Epithelial cell of prostate (primary cell): Measurements from ENCODE around the gene IFNGR1.

Experiments used
- DNase-seq: peaks from one replicate; pipeline ENCODE4 v3.0.0-alpha.2; 2011; ENCODE audit warnings: low read depth, low spot score
- H3K27ac ChIP-seq: fragments of 450-650 bp; 2 replicates; pipeline ENCODE4 v1.5.1; 2017; ENCODE audit warnings: mild to moderate bottlenecking

IFNGR1 gene

GRCh38 chr6:137237413-137238170 lies 18.4 kb upstream of the IFNGR1 start:
- peak overlapping the region; percentile 51 for H3K27ac ChIP-seq

DNA sequence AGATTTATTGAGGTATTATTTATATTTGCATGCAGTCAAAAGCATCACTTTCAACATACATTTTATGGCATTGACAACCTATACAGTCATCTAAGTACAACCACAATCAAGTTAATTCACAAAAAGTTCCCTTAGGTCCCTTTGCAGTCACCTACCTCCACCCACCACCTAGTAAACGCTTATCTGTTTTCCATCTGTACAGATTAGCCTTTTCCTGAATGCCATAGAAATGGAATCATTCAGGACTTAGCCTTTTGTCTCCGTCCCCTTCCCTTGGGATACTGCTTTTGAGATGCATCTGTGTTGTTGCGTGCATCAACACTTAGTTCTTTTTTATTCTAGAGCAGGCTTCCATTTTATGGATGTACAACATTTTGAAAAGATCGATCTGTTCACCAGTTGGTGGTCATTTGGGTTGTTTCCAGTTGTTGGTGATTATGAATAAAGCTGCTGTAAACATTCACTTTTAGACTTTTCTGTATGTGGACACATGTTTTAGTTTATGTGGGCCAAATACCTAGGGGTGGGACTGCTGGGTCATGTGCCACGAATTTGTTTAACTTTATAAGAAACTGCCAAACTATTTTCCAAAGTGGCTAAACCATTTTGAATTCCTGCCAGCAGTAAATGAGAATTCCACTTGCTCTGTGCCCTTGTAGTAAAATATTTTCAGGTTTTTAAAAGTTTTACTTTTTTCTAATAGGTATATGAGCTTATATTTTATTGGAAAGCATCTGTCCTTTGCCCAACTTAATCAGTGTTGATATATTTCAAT lies 17.6 kb upstream of the IFNGR1 start:
- DNase-seq: no peak
- H3K27ac ChIP-seq: peak overlapping the region; percentile 51

More at GRCh38 chr6:137237413-137238170, 18.4 kb upstream of the IFNGR1 start:
- peak; percentile 52 for DNase-seq

GRCh38 chr6:137235686-137236085 lies 16.5 kb upstream of the IFNGR1 start:
- H3K27ac ChIP-seq: no peak overlapping the region

DNA sequence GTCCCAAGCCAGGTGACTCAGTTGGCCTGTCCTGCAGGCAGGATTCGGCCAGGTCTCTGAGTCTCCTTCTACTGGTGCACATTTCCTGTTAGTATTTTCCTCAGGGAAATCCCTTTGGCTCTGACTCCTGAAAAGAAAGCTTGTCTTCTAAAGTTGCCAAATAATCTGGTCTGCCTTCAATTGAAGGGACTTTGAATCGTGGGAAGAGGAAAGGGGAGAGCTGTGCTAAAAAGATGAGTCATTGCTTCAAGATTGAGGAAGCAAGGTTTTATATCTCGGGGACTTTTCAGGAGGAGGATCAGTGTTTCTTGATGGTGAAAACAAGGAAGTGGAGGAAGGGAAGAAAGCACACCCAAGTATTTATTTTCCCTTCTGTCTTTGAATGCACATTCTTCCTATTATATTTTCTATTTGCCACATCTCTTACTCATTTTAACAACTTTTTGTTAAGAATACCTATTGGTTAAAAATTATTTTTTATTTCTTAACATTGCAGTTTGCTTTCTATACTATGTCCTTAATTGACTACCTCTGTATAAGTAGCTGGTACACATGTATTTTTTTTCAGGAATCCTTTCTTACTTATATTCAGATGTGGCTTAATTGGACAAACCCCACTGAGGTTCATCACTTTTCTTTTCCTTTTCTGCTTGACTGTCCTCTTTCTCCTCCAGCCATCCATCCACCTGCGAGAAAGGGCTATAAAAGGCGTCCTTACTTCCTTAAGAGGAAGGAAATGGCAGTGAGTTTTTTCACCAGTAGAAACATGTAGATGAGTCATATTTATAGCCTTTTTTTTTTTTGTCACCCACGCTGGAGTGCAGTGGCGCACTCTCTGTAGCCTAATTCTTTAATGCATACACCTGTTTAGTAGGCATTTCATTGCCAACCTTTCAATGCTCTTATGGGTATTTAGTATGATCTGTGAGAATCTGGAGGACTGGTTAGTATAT lies 15.0 kb upstream of the IFNGR1 start:
- peak overlapping the region; percentile 82 for H3K27ac ChIP-seq
- peak; percentile 65 for DNase-seq

More at GRCh38 chr6:137235686-137236085, 16.5 kb upstream of the IFNGR1 start:
- no peak for DNase-seq

- H3K27ac ChIP-seq: no peak overlapping the region
- no peak for DNase-seq
Measured at GRCh38 chr6:137231895-137232294, 12.7 kb upstream of the IFNGR1 start.

GRCh38 chr6:137230956-137231555 lies 11.9 kb upstream of the IFNGR1 start:
- DNase-seq: no peak
- H3K27ac ChIP-seq: no peak overlapping the region

DNA sequence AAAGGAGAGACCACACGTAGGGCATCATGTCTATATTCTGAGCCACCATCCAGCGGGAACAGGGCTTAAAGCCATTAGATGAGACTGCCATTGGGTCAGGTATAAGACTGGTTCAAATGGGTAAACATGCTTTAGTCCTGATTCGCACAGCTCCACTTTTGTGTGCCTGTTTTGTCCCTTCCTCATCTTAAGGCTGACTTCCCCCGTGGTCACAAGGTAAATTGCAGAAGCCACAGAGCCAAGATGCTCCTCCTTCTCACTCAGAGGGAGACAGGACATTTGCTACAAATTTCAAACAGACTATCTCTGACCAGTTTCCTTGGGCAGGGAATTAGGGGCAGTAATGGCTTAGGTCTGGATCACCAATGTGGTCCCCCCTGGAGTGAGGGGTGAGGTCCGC lies 11.4 kb upstream of the IFNGR1 start:
- no peak for DNase-seq

DNA sequence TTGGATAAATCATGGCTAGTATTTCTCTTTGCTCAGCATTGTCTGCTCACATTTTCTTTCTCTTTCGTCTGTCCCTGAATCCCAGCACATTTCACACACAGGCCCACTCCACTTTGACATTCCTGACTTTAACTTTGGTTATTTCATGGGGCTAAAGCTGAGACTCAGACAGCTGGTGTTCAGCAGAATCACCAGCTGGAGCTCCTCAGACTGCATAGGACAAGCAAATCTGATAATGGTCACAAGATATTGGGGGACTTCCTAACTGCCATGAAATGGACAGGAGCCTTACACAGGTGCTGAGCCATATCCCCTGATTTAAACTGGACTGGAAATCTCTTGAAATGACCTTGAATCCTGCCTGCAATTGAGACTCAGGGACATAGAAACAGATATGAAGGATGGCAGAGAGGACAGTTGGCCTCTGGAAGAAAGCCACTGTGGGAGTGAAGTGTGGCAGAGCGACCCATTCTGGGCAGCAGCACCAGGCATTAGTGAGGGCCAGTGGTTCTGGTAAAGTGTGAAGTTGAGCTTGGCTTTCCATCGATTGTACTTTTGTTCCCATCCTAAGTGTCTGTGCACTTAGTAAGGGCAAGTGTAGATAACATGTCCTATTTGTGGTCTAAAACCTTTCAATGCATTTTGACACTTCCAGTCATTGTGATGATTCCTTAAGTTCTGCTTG lies 10.0 kb upstream of the IFNGR1 start:
- H3K27ac ChIP-seq: no peak overlapping the region
- no peak for DNase-seq

More for the DNA sequence above, 11.4 kb upstream of the IFNGR1 start:
- no peak overlapping the region for H3K27ac ChIP-seq

DNA sequence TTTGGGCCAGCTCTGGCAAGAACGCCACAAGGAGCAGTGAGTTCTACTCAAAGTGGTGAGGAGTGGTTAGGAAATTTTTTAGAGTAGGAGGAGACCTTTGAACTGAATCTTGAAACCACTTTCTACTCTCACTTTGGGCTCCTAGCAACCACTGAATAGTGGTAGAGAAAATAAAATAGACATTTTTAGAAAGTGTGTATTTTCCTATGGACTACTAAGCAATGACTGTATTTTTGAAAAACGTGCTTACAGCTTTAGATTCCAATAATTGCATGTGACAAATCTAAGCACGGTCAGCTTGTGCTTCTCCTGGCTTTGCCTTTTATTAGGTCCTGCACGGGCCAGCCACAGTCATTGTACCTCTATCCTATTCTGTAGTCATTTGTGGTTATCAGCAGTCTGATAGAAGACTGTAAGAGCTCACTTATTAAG lies 8.7 kb upstream of the IFNGR1 start:
- DNase-seq: no peak
- no peak overlapping the region for H3K27ac ChIP-seq

DNA sequence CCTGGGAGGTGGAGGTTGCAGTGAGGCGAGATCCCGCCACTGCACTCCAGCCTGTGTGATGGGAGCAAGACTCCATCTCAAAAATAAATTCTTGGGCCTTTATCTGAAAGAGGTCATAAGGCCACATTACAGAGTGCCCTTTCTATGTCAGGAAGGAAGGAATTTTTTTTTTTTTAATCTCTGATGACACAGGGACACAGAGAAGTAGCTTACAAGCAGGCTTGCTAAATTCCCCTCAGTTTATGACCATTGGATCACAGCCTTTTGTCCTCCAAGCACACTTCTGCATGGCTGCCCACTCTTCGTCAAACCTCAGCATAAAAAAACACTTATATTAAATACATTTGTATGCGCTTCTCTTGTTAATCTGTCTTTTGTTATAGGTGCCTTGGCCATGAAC lies 7.5 kb upstream of the IFNGR1 start:
- no peak for DNase-seq
- H3K27ac ChIP-seq: no peak overlapping the region

GRCh38 chr6:137224799-137225198 lies 5.6 kb upstream of the IFNGR1 start:
- DNase-seq: no peak
- no peak overlapping the region for H3K27ac ChIP-seq

DNA sequence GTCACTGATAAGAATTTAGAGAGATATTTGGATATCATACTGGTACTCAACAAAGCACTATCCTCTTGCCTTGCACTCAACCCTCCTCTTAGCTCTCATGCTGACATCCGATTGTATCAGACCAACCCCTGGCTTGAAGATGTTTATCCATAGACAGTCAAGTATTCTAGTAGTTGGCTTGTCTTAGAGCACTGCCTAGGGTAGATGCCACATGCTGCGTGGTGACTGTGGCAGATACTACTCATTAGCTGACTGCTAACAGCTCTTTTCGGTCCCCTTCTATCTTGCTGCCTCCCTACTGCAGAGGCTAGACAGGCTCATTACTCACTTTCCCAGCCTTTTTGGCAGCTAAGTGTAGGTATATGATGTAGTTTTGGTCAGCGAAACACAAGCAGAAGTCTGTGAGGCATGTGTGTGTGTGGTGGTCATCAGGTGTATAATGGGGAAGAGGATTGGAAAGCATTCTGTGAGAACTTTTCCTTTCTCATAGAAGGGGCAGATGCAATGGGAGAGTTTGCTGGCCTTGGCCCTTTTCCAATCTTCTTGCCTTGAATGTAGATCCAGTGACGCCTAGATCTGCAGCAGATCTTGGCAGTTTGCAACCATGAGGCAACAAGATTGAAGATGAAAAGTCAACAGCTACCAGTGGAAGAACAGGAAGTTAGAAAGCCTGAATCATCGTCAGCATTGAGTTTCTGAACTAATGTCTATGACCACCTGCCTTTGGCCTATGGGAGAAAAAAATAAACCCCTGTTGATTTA lies 4.4 kb upstream of the IFNGR1 start:
- H3K27ac ChIP-seq: peak overlapping the region; percentile 53
- DNase-seq: peak; percentile 80

GRCh38 chr6:137222381-137222780 lies 3.2 kb upstream of the IFNGR1 start:
- no peak for DNase-seq
- H3K27ac ChIP-seq: no peak overlapping the region

GRCh38 chr6:137219664-137220252 lies 573 bp upstream of the IFNGR1 start:
- no peak for DNase-seq
- peak overlapping the region; percentile 92 for H3K27ac ChIP-seq

DNA sequence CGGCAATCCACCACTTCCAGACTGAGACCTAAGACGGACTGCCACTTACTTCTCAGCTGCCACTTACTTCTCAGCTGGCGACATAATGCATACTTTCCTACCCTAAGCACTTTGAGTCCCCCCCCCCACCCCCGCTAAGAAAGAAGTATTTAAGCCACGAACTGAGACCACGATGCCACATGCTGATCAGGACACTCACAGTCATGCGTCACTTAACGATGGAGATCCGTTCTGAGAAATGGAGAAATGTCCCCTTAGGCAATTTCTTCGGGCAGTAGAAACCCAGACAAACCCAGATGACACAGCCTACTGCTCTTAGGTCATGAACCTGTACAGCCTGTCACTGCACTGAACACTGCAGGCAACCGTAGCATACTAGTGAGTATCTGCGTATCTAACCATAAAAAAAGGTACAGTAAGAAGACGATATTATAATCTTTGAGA lies 690 bp downstream of the IFNGR1 start:
- H3K27ac ChIP-seq: peak overlapping the region; percentile 92
- DNase-seq: peak; percentile 40

GRCh38 chr6:137217801-137218472 lies 1.2 kb downstream of the IFNGR1 start:
- H3K27ac ChIP-seq: peak overlapping the region; percentile 92
- DNase-seq: no peak

GRCh38 chr6:137216875-137217553 lies 2.2 kb downstream of the IFNGR1 start:
- H3K27ac ChIP-seq: peak overlapping the region; percentile 92
- peak; percentile 93 for DNase-seq
